Osteoblast (primary cell): Measurements from ENCODE around the gene ADGRV1. TPM values are rescaled to one million over a fixed set of nuclear protein-coding genes. Genes with fewer than 3 reads are reported as not detected.

ENCODE experiments used
- DNase-seq: peaks from one replicate; pipeline ENCODE4 v3.0.0; 2011; ENCODE audit warnings: low spot score, mixed read lengths; ENCODE audit not compliant: insufficient read length; ENCODE audit errors: missing footprints
- H2AFZ ChIP-seq: 2 replicates; pipeline ENCODE4 v1.6.0; 2011; ENCODE audit warnings: mild to moderate bottlenecking, low read length
- H3K27ac ChIP-seq: 2 replicates; pipeline ENCODE4 v1.5.1; 2011; ENCODE audit warnings: mild to moderate bottlenecking, low read depth, low read length, moderate library complexity
- H3K27me3 ChIP-seq: 2 replicates; pipeline ENCODE4 v1.6.0; 2012; ENCODE audit warnings: mild to moderate bottlenecking, control low read depth, inconsistent platforms, low read length, moderate library complexity; ENCODE audit not compliant: insufficient read depth
- H3K36me3 ChIP-seq: 2 replicates; pipeline ENCODE4 v1.5.1; 2011; ENCODE audit warnings: mild to moderate bottlenecking, low read length, control low read depth, moderate library complexity; ENCODE audit not compliant: insufficient read depth
- H3K4me1 ChIP-seq: 2 replicates; pipeline ENCODE4 v1.5.1; 2011; ENCODE audit warnings: mild to moderate bottlenecking, low read length, control low read depth, moderate library complexity; ENCODE audit not compliant: insufficient read depth
- H3K4me2 ChIP-seq: 2 replicates; pipeline ENCODE4 v1.6.0; 2011; ENCODE audit warnings: mild to moderate bottlenecking, low read length; ENCODE audit not compliant: insufficient read depth
- H3K4me3 ChIP-seq: fragments of 200-600 bp; sonication (generic); 3 replicates; pipeline ENCODE4 v1.5.1; 2012; ENCODE audit warnings: mild to moderate bottlenecking, low read length, inconsistent platforms; ENCODE audit not compliant: insufficient read depth
- H3K79me2 ChIP-seq: 2 replicates; pipeline ENCODE4 v1.6.0; 2012; ENCODE audit warnings: mild to moderate bottlenecking, low read length, control low read depth, inconsistent platforms; ENCODE audit not compliant: insufficient read depth
- H3K9me3 ChIP-seq: 2 replicates; pipeline ENCODE4 v1.5.1; 2011; ENCODE audit warnings: low read depth, low read length, control low read depth
- H4K20me1 ChIP-seq: 2 replicates; pipeline ENCODE4 v1.6.0; 2012; ENCODE audit warnings: mild to moderate bottlenecking, low read length, control low read depth; ENCODE audit not compliant: insufficient read depth
- total RNA-seq: library from RNA; depleted of rRNA; stranded (reverse); fragments of >200 nt; gene quantifications from 2 replicates; pipeline ENCODE4 v1.2.3, GENCODE V29; 2012
- TF ChIP-seq, protein P1 (sequence below): IDR thresholded peaks from 2 replicates; pipeline ENCODE4 v1.5.1; 2011; ENCODE audit warnings: mild to moderate bottlenecking, low read depth, low read length, moderate library complexity; ENCODE audit errors: extremely low read depth

Gene ADGRV1
- total RNA-seq, 1 donor = under 0.01 TPM

DNA sequence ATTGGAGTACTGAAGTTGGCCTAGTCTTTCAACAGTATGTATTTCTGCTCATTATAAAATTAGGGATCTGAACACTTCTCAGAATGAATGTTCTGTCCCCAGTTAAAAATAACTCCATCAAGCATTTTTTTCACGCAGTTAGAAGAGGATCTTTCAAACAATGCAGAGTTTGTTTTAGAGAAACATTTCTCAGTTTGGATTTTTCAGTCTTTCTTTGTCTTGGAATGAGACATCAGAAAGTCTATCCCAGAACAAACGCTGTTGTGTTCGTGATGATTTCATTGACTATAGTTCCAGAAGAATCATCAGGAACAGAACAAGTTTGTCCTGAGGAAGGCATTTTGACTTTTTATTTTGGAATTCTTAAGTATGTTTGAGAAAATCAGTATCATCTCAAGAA is 605.8 kb downstream of the ADGRV1 start:
- no peak overlapping the region for H3K4me2 ChIP-seq
- no peaks in the 10 kb centered on the region for H4K20me1 ChIP-seq
- no peak overlapping the region for H2AFZ ChIP-seq
- no peak overlapping the region for H3K27ac ChIP-seq
- no peak for DNase-seq
- H3K4me3 ChIP-seq = no peak overlapping the region
- no peaks in the 10 kb centered on the region for H3K27me3 ChIP-seq
- H3K4me1 ChIP-seq = peaks cover 21% of the 10 kb centered on the region
- no peaks in the 10 kb centered on the region for H3K36me3 ChIP-seq
- TF ChIP-seq, protein P1, sequence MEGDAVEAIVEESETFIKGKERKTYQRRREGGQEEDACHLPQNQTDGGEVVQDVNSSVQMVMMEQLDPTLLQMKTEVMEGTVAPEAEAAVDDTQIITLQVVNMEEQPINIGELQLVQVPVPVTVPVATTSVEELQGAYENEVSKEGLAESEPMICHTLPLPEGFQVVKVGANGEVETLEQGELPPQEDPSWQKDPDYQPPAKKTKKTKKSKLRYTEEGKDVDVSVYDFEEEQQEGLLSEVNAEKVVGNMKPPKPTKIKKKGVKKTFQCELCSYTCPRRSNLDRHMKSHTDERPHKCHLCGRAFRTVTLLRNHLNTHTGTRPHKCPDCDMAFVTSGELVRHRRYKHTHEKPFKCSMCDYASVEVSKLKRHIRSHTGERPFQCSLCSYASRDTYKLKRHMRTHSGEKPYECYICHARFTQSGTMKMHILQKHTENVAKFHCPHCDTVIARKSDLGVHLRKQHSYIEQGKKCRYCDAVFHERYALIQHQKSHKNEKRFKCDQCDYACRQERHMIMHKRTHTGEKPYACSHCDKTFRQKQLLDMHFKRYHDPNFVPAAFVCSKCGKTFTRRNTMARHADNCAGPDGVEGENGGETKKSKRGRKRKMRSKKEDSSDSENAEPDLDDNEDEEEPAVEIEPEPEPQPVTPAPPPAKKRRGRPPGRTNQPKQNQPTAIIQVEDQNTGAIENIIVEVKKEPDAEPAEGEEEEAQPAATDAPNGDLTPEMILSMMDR = no peak
- no peaks in the 10 kb centered on the region for H3K9me3 ChIP-seq
- H3K79me2 ChIP-seq = no peaks in the 10 kb centered on the region

DNA sequence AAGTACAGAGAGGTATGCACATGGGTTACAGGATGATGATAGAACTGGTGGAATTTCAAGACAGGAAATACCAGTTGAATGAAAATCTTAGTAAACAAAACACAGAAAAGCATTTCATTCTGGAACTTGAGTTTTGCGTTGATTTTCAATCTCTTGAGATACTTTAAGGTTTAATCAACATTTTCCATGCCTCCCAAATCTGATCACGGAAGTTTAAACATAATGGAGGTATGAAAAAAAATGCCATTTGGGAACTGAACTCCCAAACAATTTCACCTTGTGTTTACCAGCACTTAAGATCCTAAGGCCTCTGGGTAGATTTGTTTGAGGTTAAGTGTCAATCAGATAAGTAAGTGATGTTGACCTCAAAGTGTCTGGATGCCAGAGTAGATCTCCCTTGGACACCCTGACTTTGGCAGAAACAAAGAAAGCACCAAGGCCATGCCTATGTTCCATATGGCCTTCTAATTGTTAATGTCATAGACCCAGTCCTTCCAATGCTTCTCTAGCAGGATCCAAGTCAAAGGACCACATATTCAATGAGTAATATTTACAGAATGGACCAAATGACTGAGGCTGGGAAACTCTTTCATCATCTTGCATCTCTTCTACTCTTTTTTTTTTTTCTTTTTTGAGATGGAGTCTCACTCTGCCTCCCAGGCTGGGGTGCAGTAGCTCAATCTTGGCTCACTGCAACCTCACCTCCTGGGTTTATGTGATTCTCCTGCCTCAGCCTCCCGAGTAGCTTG is 607.6 kb downstream of the ADGRV1 start:
- H3K4me1 ChIP-seq = peaks cover 21% of the 10 kb centered on the region
- peak overlapping the region; percentile 72 for H3K27ac ChIP-seq
- no peak overlapping the region for H3K4me3 ChIP-seq
- peak overlapping the region; percentile 51 for H2AFZ ChIP-seq
- no peaks in the 10 kb centered on the region for H3K36me3 ChIP-seq
- TF ChIP-seq, protein P1 = no peak
- no peak for DNase-seq
- H3K4me2 ChIP-seq = peak overlapping the region; percentile 34
- no peaks in the 10 kb centered on the region for H3K79me2 ChIP-seq
- H4K20me1 ChIP-seq = no peaks in the 10 kb centered on the region
- H3K27me3 ChIP-seq = no peaks in the 10 kb centered on the region
- no peaks in the 10 kb centered on the region for H3K9me3 ChIP-seq

DNA sequence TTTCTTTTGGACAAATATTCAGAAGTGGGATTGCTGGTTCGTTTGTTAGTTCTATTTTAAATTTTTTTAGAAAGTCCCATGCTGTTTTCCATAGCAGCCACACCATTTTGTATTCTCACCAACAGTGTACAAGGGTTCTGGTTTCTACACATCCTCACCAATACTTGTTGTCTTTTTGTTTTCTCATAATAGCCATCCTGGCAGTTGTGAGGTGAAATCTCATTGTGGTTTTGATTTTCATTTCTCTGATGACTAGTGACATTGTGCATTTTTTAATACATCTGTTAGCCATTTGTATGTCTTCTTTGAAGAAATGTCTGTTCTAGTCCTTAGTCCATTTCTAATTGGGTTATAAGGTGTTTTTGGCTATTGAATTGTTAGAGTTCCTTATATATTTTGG is 610.3 kb downstream of the ADGRV1 start:
- Histone ChIP-seq H3K36me3 (no peaks in the 10 kb centered on the region), H3K4me1 (peaks cover 9% of the 10 kb centered on the region), H3K4me2 (no peak overlapping the region), H3K27me3 (no peaks in the 10 kb centered on the region), H3K27ac (no peak overlapping the region), H2AFZ (no peak overlapping the region), H3K4me3 (no peak overlapping the region), H4K20me1 (no peaks in the 10 kb centered on the region), H3K79me2 (no peaks in the 10 kb centered on the region), H3K9me3 (no peaks in the 10 kb centered on the region)
- TF ChIP-seq, protein P1 = no peak
- DNase-seq = no peak

DNA sequence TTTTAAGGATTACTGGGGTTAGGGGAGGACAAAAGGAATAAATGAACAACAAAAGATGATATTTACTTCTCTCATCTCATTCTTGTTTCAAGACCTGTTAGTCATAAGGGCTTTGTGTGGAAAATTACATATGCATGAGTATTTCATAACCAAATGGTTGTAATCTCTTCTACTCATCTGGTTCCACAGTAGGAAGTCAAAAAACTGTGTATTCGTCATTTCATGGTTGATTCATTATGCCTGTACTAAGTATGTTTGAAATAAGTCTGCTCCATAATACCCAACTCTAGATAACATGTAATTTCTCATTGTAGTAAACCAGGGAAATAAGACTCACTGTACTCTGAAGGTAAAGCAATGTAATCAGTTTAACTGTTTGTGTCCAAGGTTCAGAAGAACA is 611.7 kb downstream of the ADGRV1 start:
- no peak overlapping the region for H3K4me2 ChIP-seq
- peaks cover 9% of the 10 kb centered on the region for H3K4me1 ChIP-seq
- H3K4me3 ChIP-seq = no peak overlapping the region
- DNase-seq = no peak
- H3K36me3 ChIP-seq = no peaks in the 10 kb centered on the region
- no peaks in the 10 kb centered on the region for H3K9me3 ChIP-seq
- TF ChIP-seq, protein P1 = no peak
- H3K79me2 ChIP-seq = no peaks in the 10 kb centered on the region
- no peaks in the 10 kb centered on the region for H4K20me1 ChIP-seq
- no peaks in the 10 kb centered on the region for H3K27me3 ChIP-seq
- no peak overlapping the region for H3K27ac ChIP-seq
- H2AFZ ChIP-seq = no peak overlapping the region
